GM15510 (cell line): Measurements from ENCODE around the gene TBC1D22A.

ENCODE experiments used
- POLR2A ChIP-seq: IDR thresholded peaks from 3 replicates; pipeline ENCODE4 v1.6.1; 2011; ENCODE audit warnings: borderline replicate concordance; ENCODE audit not compliant: insufficient read length; ENCODE audit errors: extremely low read depth

The TBC1D22A gene

GRCh38 chr22:47197773-47198500 is 435.5 kb downstream of the TBC1D22A start:
- no peak for TF ChIP-seq POLR2A

GRCh38 chr22:47198801-47199251 is 436.4 kb downstream of the TBC1D22A start:
- no peak for TF ChIP-seq POLR2A

- TF ChIP-seq POLR2A = no peak
Measured at GRCh38 chr22:47199261-47199978, 437.0 kb downstream of the TBC1D22A start.

GRCh38 chr22:47199979-47200272 is 437.5 kb downstream of the TBC1D22A start:
- TF ChIP-seq POLR2A = no peak

DNA sequence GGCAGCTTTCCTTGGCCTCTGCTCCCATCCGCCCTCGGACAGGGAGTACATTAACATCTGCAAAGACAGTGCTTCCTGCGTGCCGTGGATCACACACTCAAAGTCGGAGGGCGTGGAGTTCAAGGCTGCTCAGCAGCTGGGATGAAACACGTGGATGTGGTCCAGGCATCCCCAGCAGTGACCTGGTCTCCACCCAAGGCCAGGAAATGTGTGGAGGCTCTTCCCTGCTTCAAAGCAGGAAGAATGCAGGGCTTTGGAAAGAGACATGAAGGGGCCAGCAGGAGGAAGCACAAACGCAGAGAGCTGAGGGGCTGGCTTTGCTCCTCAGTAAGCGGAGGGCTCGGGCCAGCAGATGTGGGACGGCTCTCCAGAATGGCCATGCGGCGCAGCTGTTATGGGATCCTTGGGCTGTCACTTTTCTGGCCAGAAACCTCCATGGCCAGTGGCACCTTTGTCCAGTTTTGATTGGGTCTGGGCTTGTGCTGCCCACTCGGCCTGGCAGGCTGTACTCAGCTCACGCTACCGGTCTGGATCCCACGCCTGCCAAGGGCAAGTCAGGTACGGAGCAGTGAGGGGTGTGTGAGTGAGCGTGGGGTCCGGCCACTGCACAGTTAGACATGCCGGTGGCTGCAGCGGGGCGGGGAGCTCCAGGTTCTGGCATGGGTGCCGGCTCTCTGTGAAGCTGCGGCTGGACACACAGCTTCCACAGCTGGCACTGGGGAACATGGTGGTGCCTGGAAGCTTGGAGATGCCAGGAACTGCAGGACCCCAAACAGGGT is 438.0 kb downstream of the TBC1D22A start:
- TF ChIP-seq POLR2A = no peak

DNA sequence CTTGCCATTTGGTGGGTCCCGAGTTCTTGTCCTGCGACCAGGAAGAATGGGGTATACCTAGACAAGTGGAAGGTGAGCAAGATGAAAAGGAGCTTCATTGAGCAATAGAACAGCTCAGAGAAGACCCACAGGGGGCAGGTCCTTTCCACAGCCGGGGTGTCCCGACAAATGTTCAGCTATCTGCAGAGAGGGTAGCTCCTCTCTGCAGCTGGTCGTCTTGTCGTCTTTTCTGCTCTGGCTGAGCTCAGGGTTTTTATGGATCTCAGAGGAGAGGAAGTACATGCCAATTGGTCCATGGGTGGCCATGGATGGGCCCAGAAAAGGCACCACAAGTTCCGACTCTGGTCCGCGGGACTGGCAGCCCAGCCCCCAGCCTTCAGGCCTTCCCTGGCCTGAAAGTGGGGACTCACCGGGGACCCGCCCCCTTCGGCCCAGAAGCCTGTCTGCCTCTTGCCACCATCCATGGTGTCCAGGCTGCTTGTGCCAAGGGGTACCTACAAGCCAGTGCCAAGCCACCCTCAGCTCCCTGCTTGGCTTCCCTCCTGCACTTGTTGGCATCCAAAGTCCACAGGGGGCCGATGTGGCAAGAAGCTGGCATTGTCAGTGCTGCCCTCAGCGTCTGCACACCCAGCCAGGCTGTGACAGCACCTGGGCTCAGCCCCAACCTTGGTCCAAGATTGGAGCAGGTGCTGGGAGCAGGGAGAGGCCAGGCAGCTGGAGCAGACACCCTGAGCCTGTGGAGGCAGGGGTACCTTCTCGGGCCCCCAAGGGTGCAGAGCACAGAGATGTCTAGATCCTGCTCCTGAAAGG is 438.9 kb downstream of the TBC1D22A start:
- TF ChIP-seq POLR2A = no peak

DNA sequence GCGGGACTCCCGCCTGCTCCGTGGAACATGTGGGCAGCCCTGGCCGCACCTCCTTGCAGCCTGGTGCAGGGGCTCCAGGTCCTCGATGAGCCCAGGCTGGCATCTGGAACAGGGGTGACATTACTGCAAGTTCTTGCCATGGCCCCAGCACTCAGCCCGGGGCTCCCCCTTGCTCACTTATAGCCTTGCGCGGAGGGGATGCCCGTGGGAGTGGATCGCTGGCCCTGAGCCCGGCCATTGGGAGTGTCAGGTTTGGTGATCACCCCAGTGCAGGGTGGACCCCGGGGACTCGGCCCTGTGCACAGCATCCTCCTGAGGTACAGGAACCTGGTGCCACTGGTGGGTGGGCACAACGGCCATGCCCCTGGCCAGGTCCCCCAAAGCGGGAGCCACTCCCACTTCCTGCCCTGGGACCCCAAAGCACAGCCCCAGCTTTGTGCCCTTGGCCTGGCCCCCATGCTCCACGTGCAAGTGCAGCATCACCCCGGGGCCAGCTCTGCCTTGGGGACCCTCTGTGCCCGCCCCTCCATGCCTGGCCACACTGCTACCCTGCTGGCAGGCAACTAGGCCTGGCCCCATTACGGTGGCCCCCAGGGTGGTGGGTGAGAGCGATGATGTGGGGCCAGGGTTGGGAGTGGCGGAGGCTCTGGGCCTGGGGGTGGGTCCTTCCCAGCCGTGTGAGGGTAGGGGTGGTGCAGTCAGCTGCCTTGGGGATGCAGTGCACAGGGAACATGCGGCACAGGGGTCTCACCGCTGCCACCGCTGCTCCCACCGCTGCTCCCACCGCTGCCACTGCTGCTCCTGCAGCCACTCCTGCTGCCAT is 439.8 kb downstream of the TBC1D22A start:
- no peak for TF ChIP-seq POLR2A

- TF ChIP-seq POLR2A = no peak
Measured at GRCh38 chr22:47202819-47203553, 440.5 kb downstream of the TBC1D22A start.

DNA sequence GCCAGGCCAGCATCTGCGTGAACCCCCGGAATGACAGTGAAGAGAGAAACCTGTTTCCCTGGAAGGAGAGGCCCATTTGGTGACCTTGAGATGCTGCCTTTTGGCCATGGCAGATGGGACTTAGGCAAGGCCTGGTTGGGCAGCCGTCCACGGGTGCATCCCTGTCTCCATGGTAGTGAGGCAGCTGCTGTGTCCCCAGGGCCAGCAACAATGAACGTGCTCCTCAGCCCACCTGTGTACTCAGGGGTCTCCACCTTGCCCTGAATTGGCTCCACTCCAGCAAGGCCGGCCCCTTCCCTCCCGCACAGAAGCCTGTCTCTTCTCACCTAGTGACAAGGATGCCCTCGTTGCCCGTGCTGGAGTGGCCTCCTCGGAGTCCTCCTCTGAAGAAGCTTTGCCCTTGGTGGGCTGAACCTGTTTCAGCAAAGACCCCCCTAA is 441.1 kb downstream of the TBC1D22A start:
- TF ChIP-seq POLR2A = no peak

DNA sequence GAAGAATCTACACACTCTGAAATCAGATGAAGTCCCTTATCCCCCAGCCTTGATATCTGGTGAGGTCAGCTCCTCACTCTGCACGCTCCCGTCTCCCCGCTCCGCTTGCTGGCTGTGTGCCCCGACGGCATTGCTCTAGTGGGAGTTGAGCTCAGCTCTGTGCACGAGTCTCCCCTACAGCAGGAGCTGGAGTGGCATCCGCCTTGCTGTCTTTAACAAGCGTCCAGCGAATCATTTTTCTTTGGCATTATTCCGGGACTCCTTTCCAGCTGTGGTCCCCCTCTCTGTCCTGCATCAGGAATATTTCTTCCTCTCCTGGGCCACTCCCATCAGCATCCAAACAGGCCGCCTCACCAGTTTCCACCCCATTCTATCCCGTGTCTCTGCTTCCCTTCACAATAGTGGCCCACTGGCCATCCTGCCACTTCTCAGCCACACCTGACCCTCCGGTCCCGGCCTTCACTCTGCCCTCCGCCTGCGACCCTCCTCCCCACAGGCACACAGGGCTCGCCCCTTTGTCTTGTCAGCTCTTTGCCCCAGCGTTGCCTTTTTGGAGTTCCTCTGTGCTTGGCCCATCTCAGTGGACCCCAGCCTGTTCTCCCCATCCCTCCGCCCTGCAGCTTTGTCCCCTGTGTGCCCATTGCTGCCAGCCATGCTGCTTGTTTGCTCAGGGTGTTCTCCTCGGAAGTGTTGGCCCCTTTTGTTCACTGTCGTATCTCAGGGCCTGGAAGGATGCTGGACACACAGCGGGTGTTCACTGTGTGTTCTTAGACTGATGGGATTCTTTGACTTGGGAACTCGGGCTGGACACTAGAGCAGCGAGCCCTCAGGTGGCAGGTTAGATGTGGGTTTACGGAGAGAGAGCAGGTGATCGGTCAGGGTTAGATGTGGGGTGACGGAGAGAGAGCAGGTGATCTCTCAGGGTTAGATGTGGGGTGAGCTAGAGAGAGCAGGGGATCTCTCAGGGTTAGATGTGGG is 441.8 kb downstream of the TBC1D22A start:
- TF ChIP-seq POLR2A = no peak

DNA sequence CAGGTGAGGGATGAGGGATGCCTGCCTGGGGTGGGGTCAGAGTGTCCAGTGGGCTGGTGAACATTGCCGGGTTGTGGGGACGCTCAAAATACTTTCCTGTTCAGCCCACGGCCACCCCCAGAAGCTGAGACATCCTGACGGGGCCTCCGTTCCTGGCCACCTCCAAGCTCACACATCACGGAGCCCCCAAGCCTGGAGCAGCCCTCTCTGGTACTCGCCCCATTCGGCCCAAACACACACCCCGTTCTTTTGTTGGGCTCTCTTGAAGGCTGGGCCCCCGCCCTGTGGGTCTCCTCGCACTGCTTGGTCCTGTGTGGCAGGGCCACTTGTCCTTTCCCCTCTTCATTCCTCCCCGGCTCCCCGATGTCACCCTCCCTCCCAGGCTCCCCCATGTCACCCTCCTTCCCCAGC is 442.6 kb downstream of the TBC1D22A start:
- no peak for TF ChIP-seq POLR2A

- no peak for TF ChIP-seq POLR2A
Measured at GRCh38 chr22:47205554-47205953, 443.1 kb downstream of the TBC1D22A start.
